ENCODE results near the gene PRKCA. TPM values are rescaled to one million over a fixed set of nuclear protein-coding genes. Genes with fewer than 3 reads are reported as not detected.

The PRKCA gene
- total and polyA plus RNA-seq, 4 donors, result 3.0 to 14.1 (median 5.4) TPM

DNA sequence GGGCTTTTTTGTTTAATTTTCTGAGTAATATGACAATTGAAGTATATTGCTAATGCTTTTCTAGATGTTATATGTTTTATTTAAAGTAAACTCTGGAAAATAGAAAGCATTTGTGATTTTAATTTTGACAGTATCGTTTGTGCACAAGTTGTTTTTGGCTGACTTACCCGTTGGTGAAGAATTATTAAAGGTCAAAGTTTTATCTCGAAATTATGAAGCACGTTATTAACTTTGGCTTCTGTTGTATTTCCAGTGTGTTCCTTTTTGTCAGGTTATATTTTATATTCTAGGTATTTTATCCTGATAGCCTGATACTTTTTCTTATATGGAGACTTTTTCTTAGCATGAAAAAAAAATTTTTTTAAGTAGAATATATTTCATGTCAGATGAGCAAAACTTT, 16.8 kb downstream of the PRKCA start:
- no peak overlapping the region for H3K27ac ChIP-seq (ENCODE audit: low read depth in 1 of 2, low read length in 2 of 2)
- WGBS, result 24% methylated on average over 4 of the region's 4 CpGs
- no peak overlapping the region for H3K9ac ChIP-seq (ENCODE audit: low read depth in 1 of 2, low read length in 2 of 2)
- no peak overlapping the region for H3K4me3 ChIP-seq (ENCODE audit: low read depth in 1 of 3, low read length in 3 of 3)
- H3K9me3 ChIP-seq (ENCODE audit: control insufficient read depth in 4 of 4, low read length in 3 of 4), result peaks cover 0 to 4% (median 1%) of the 10 kb centered on the region in 4 donors
- no peak for DNase-seq (ENCODE audit: low spot score)
- no peaks in the 10 kb centered on the region for H3K36me3 ChIP-seq (ENCODE audit: control insufficient read depth in 4 of 4, insufficient read depth in 3 of 4, low read depth in 1 of 4, low read length in 3 of 4)
- TF ChIP-seq FOXA1 (IDR thresholded peaks at IDR 0.05), result no peak
- no peak for TF ChIP-seq YY1 (IDR thresholded peaks at IDR 0.05)
- no peak for TF ChIP-seq EGR1 (IDR thresholded peaks at IDR 0.05; ENCODE audit: low read depth in 2 of 2)
- TF ChIP-seq, protein P1, sequence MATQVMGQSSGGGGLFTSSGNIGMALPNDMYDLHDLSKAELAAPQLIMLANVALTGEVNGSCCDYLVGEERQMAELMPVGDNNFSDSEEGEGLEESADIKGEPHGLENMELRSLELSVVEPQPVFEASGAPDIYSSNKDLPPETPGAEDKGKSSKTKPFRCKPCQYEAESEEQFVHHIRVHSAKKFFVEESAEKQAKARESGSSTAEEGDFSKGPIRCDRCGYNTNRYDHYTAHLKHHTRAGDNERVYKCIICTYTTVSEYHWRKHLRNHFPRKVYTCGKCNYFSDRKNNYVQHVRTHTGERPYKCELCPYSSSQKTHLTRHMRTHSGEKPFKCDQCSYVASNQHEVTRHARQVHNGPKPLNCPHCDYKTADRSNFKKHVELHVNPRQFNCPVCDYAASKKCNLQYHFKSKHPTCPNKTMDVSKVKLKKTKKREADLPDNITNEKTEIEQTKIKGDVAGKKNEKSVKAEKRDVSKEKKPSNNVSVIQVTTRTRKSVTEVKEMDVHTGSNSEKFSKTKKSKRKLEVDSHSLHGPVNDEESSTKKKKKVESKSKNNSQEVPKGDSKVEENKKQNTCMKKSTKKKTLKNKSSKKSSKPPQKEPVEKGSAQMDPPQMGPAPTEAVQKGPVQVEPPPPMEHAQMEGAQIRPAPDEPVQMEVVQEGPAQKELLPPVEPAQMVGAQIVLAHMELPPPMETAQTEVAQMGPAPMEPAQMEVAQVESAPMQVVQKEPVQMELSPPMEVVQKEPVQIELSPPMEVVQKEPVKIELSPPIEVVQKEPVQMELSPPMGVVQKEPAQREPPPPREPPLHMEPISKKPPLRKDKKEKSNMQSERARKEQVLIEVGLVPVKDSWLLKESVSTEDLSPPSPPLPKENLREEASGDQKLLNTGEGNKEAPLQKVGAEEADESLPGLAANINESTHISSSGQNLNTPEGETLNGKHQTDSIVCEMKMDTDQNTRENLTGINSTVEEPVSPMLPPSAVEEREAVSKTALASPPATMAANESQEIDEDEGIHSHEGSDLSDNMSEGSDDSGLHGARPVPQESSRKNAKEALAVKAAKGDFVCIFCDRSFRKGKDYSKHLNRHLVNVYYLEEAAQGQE (IDR thresholded peaks at IDR 0.05), result no peak
- TF ChIP-seq RXRA (IDR thresholded peaks at IDR 0.05), result no peak
- TF ChIP-seq JUND (IDR thresholded peaks at IDR 0.05), result no peak
- no peak for TF ChIP-seq RAD21 (IDR thresholded peaks at IDR 0.05)
- TF ChIP-seq, protein P2, sequence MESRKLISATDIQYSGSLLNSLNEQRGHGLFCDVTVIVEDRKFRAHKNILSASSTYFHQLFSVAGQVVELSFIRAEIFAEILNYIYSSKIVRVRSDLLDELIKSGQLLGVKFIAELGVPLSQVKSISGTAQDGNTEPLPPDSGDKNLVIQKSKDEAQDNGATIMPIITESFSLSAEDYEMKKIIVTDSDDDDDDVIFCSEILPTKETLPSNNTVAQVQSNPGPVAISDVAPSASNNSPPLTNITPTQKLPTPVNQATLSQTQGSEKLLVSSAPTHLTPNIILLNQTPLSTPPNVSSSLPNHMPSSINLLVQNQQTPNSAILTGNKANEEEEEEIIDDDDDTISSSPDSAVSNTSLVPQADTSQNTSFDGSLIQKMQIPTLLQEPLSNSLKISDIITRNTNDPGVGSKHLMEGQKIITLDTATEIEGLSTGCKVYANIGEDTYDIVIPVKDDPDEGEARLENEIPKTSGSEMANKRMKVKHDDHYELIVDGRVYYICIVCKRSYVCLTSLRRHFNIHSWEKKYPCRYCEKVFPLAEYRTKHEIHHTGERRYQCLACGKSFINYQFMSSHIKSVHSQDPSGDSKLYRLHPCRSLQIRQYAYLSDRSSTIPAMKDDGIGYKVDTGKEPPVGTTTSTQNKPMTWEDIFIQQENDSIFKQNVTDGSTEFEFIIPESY (IDR thresholded peaks at IDR 0.05), result no peak
- H3K4me1 ChIP-seq (ENCODE audit: control insufficient read depth in 4 of 4, insufficient read depth in 4 of 4, low read length in 3 of 4), result peaks cover 0 to 3% (median under 1%) of the 10 kb centered on the region in 4 donors
- H3K27me3 ChIP-seq (ENCODE audit: control insufficient read depth in 4 of 4, insufficient read depth in 4 of 4, low read length in 3 of 4), result no peaks in the 10 kb centered on the region

DNA sequence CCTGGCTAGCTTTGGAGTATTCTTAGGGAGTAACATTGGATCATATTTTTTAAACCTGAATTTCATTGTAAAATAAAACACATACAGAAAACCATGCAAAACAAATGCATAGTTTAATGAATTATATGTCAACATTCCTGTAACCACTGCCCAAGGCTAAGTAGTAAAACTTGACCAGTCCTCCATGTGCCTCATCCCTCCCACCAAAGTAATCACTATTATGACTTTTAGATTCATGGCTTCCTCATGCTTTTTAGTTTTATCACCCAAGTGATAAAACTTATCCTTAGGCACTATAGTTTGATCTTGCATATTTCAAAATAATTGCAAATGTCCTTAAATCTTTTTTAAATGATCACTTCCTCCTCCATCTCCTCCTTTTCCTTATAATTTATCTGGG, 20.4 kb downstream of the PRKCA start:
- no peak overlapping the region for H3K4me3 ChIP-seq (ENCODE audit: low read depth in 1 of 3, low read length in 3 of 3)
- H3K9ac ChIP-seq (ENCODE audit: low read depth in 1 of 2, low read length in 2 of 2), result no peak overlapping the region
- no peaks in the 10 kb centered on the region for H3K36me3 ChIP-seq (ENCODE audit: control insufficient read depth in 4 of 4, insufficient read depth in 3 of 4, low read depth in 1 of 4, low read length in 3 of 4)
- peaks cover 0 to 4% (median 1%) of the 10 kb centered on the region in 4 donors for H3K9me3 ChIP-seq (ENCODE audit: control insufficient read depth in 4 of 4, low read length in 3 of 4)
- peaks cover 0 to 8% (median 3%) of the 10 kb centered on the region in 4 donors for H3K4me1 ChIP-seq (ENCODE audit: control insufficient read depth in 4 of 4, insufficient read depth in 4 of 4, low read length in 3 of 4)
- no peak for DNase-seq (ENCODE audit: low spot score)
- TF ChIP-seq HNF4G (IDR thresholded peaks at IDR 0.05) (no peak), NR2F2 (IDR thresholded peaks at IDR 0.05) (no peak)
- TF ChIP-seq, protein P3, sequence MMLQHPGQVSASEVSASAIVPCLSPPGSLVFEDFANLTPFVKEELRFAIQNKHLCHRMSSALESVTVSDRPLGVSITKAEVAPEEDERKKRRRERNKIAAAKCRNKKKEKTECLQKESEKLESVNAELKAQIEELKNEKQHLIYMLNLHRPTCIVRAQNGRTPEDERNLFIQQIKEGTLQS (IDR thresholded peaks at IDR 0.05), result no peak
- TF ChIP-seq, protein P4, sequence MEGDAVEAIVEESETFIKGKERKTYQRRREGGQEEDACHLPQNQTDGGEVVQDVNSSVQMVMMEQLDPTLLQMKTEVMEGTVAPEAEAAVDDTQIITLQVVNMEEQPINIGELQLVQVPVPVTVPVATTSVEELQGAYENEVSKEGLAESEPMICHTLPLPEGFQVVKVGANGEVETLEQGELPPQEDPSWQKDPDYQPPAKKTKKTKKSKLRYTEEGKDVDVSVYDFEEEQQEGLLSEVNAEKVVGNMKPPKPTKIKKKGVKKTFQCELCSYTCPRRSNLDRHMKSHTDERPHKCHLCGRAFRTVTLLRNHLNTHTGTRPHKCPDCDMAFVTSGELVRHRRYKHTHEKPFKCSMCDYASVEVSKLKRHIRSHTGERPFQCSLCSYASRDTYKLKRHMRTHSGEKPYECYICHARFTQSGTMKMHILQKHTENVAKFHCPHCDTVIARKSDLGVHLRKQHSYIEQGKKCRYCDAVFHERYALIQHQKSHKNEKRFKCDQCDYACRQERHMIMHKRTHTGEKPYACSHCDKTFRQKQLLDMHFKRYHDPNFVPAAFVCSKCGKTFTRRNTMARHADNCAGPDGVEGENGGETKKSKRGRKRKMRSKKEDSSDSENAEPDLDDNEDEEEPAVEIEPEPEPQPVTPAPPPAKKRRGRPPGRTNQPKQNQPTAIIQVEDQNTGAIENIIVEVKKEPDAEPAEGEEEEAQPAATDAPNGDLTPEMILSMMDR (IDR thresholded peaks at IDR 0.05; ENCODE audit: low read depth, low read length, missing input control), result no peak
- no peak overlapping the region for H3K27ac ChIP-seq (ENCODE audit: low read depth in 1 of 2, low read length in 2 of 2)
- no peaks in the 10 kb centered on the region for H3K27me3 ChIP-seq (ENCODE audit: control insufficient read depth in 4 of 4, insufficient read depth in 4 of 4, low read length in 3 of 4)

Data from liver (tissue), 9 donors.